NCI-H146 treated with DMSO at 0.1 percent for 48 hours (cell line): ENCODE data around the gene VPS51.
A peak's percentile ranks its signal among the peaks of the same experiment; 100 is the strongest.
"Not testable (repeated sequence)": the region's sequence is repeated elsewhere in the genome, so short reads cannot be mapped to it uniquely, and the experiment has no call there.

Experiments
- DNase-seq: peaks from one replicate; lab custom pipeline; 2025; ENCODE audit not compliant: unreplicated experiment; lab: John Stamatoyannopoulos, UW

VPS51 gene

GRCh38 chr11:65132238-65132987 is 36.4 kb downstream of the VPS51 start:
- no peak for DNase-seq

GRCh38 chr11:65132988-65133700 is 37.1 kb downstream of the VPS51 start:
- no peak for DNase-seq

DNA sequence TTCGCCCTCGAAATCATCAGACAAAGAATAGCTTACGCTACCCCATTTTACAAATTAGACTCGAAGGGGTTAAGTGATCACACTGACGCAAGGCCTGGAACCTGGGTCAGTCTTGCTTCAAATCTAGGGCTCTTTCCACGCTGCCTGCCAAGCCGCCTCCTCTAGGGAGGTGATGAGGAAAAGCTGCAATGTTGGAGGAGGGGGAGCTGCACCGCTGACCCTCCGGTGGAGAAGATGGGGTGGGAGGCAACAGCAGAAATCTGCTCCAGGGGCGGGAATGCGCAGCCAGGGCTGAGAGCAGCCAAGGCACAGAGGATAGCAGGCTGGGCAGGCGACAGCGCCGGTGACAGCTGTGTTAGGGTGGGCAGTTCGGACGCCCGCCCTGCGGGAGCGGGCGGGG is 37.7 kb downstream of the VPS51 start:
- no peak for DNase-seq

GRCh38 chr11:65134240-65134951 is 38.4 kb downstream of the VPS51 start, which contains the start of gene SYVN1:
SYVN1 (minus strand) TSS chr11:65134519; CDS start chr11:65133601, 918 bp downstream.
- peak; percentile 91 for DNase-seq

- DNase-seq: peak; percentile 98
Measured at GRCh38 chr11:65134952-65135632, 39.1 kb downstream of the VPS51 start.

- peak; percentile 17 for DNase-seq
Measured at GRCh38 chr11:65135633-65136145, 39.7 kb downstream of the VPS51 start.

- no peak for DNase-seq
Measured at GRCh38 chr11:65136515-65137096, 40.6 kb downstream of the VPS51 start.

- DNase-seq: no peak
Measured at GRCh38 chr11:65141896-65142494, 46.0 kb downstream of the VPS51 start.

DNA sequence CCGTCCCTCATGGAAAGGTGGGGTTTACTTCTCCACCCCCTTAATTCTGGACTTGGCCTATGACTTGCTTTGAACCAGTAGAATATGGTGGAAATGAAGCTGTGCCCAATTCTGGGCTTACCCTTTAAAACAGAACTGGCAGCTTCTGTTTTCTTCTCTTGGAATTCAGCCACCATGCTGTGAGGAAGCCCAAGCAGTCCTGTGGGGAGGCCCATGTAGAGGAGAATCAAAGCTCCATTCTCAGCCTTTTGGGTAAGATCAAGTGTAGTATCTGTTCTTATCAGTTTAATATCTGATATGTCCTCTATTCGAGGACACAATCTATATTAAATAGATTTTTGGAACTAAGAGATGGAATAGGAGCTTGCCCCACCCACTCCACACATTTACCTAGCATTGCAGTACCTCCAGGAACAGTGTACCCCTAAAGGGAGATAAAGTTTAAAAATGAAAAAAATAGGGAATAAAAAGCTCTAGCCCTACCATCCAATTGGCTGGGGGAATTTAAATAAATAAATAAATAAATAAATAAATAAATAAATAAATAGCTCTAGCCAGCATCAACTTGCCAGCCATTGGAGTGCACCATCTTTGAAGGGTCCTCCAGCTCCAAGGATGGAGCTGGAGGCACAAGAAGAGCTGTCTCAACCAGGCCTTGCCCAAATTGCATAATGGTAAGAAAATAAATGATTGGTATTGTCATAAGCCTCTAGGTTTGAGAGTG is 51.5 kb downstream of the VPS51 start:
- DNase-seq: no peak

- no peak for DNase-seq
Measured at GRCh38 chr11:65148657-65149056, 52.6 kb downstream of the VPS51 start.

- DNase-seq: not testable (repeated sequence)
Measured at GRCh38 chr11:65150131-65150508, 54.1 kb downstream of the VPS51 start.

DNA sequence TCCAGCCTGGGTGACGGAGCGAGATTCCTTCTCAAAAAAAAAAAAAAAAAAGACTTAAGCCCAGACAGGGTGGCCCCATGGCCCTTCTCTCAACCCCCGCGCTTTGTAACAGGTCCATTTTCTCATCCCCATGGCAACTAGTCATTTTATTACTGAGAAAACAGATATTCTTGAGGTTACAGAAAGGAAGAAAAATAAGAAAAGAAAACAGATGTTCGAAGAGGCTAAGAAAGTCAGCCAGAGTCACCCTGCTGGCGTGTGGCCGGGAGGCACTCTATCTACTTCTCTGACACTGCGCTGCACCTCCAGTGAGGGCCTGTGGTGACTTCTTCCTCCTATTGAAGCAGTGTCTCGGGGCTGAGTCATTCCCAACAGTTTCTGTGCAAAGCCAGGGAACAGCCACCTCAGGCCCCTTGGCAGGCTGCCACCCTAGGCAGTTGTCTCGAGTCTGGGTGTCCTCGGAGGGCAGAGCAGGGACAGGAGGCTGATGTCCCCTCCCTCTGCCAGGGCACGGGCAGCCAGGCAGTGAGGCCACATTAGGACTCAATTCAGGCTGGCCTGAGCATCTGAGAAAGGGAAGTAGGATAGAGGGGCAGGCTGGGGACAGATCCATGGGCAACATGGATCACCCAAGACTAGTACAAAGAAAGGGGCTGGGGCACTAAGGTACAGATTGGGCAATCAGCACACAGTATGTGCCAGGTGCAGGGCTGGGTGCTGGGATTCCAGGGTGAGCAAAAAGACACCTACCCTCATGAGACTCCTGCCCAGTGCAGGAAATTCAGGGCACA is 54.7 kb downstream of the VPS51 start:
- DNase-seq: no peak

- no peak for DNase-seq
Measured at GRCh38 chr11:65151331-65151899, 55.4 kb downstream of the VPS51 start.

- no peak for DNase-seq
Measured at GRCh38 chr11:65152122-65152521, 56.1 kb downstream of the VPS51 start.

DNA sequence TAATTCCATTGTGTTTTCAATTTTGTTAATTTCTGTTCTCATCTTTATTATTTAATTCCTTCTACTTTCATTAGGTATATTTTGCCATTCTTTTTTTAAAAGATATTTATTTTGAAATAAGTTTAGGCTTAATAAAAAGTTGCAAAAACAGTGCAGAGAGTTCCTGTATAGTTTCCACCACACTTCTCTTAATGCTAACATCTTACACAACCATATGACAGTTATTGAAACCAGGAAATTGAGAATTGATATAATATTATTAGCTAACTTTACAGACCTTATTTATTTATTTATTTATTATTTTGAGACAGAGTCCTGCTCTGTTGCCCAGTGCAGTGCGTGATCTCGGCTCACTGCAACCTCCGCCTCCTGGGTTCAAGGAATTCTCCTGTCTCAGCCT is 60.2 kb downstream of the VPS51 start:
- DNase-seq: no peak

DNA sequence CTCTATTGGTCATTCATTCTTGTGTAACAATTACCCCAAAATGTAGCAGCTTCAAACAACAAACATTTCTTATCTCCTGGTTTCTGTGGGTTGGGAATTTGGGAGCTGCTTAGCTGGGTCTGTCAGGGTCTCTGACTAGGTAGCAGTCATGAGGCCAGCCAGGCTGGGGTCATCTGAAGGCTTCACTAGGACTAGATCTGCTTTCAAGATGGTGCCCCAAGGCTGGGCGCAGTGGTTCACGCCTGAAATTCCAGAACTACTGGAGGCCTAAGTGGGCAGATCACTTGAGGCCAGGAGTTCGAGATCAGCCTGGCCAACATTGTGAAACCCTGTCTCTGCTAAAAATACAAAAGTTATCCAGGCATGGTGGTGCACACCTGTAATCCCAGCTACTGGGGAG is 60.9 kb downstream of the VPS51 start:
- no peak for DNase-seq

GRCh38 chr11:65157336-65157735 is 61.3 kb downstream of the VPS51 start:
- DNase-seq: no peak

DNA sequence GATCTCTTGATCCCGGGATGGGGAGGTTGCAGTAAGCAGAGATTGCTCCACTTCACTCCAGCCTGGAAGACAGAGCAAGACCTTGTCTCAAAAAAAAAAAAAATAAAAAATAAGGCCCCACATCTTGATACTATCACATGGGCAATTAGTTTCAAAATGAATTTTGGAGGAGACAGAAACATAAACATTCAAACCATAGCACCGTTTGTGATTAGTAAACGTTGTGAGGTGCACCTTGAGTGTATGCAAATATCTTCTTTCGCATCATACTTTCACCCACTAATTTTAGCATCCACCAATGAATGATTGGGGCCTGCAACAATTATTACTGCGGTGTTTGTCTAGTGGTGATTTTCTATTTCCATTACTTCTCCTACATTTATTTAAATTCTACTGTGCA is 63.0 kb downstream of the VPS51 start:
- no peak for DNase-seq

DNA sequence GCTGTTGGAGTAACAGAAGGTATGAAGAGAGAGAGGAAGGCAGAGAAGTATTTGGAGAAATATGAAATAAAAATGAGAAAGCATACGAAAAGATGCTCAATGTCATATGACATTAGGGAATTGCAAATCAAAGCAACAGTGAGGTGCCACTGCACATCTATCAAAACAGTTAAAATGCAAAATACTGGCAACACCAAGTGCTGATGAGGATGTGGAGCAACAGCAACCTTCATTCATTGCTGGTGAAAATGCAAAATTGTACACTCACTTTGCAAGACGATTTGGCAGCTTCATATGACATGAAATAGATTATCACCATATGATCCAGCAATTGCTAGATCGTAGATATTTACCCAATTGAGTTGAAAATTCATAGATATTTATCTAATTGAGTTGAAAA is 64.6 kb downstream of the VPS51 start:
- no peak for DNase-seq
